ENCODE measurements around the gene SPSB3.

SPSB3 gene

DNA sequence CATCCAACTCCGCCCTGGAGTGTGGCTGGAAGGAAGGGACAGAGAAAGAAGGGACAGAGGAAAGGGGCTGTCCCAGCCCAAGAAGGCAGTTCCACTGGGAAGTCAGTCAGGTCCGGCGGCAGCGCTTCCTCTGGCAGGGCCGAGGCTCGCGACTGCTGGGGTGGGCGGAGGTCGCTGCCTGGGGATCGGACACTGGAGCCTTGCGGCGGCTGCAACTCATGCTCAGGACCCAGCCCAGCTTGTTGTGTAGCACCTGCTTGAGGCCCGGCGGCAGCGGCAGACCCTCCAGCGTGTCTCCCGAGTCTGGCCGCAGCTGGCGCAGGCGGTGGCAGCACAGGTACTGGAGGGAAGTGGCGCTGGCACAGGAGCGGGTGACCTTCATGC lies 5.4 kb downstream of the SPSB3 start:
- H3K36me3 ChIP-seq = peaks cover 68% of the 10 kb centered on the region
- no peak overlapping the region for H3K4me3 ChIP-seq (ENCODE audit: low read depth, low read length)
- no peaks in the 10 kb centered on the region for H3K9me3 ChIP-seq (ENCODE audit: severe bottlenecking)
- H3K27ac ChIP-seq = peak overlapping the region; percentile 78
- H3K27me3 ChIP-seq (ENCODE audit: insufficient read depth, low read depth, severe bottlenecking) = no peaks in the 10 kb centered on the region
- TF ChIP-seq, protein P1, sequence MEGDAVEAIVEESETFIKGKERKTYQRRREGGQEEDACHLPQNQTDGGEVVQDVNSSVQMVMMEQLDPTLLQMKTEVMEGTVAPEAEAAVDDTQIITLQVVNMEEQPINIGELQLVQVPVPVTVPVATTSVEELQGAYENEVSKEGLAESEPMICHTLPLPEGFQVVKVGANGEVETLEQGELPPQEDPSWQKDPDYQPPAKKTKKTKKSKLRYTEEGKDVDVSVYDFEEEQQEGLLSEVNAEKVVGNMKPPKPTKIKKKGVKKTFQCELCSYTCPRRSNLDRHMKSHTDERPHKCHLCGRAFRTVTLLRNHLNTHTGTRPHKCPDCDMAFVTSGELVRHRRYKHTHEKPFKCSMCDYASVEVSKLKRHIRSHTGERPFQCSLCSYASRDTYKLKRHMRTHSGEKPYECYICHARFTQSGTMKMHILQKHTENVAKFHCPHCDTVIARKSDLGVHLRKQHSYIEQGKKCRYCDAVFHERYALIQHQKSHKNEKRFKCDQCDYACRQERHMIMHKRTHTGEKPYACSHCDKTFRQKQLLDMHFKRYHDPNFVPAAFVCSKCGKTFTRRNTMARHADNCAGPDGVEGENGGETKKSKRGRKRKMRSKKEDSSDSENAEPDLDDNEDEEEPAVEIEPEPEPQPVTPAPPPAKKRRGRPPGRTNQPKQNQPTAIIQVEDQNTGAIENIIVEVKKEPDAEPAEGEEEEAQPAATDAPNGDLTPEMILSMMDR (IDR thresholded peaks at IDR 0.05; ENCODE audit: low read depth, low read length) = no peak
- DNase-seq = no peak

DNA sequence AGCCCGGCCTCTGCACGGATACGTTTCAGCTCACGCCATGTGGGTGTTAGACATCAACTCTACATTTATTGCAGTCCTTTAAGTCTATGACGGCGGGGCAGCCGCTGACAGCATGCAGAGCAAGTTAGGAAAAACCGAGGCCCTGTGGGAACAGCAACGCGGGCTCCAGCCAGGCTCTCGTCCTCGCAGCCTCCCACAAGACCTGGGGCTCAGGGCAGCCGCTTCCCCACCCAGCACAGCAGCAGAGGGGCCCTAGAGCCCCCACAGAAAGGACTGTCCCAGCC lies 5.8 kb downstream of the SPSB3 start:
- no peaks in the 10 kb centered on the region for H3K9me3 ChIP-seq (ENCODE audit: severe bottlenecking)
- H3K4me3 ChIP-seq (ENCODE audit: low read depth, low read length) = no peak overlapping the region
- DNase-seq = no peak
- H3K27ac ChIP-seq = peak overlapping the region; percentile 78
- peaks cover 71% of the 10 kb centered on the region for H3K36me3 ChIP-seq
- no peaks in the 10 kb centered on the region for H3K27me3 ChIP-seq (ENCODE audit: insufficient read depth, low read depth, severe bottlenecking)
- TF ChIP-seq, protein P1 (IDR thresholded peaks at IDR 0.05; ENCODE audit: low read depth, low read length) = no peak

DNA sequence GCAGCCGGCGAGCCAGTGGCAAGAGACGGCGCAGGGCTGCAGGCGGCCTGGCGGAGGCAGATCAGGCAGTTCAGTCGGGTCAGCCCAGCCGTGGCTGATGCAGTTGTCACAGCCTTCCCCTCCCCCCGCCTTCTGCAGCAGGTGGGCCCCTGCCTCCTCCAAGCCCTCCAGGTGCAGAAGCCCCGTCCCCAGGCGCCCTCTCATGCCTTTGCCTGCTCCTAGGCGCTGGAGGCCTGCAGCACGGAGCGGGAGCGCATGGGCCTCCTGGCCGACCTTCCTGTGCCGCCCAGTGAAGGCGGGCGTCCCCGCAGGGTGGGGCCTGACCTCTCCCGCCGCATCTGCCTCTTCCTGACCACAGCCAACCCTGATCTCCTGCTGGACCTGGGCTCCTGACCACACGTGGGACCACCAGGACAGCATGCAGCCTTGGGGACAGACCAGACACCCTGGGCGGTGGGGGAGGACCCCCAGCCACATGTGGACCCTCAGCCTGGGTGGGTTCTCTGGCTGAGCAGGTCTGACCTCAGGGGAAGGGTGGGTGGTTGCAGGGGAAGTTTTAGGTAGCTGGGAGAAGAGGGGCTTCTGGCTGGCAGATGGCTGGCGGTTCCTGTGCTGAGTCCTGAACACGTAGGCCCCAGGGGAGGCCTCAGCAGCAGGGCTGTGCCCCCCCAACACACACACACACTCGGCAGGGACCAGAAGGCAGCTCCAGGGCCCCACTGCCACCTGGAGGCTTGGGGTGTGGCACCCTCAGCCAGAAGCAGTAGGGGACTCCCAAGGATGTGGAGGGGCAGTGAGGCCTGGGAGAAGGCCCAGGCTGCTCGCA lies 6.3 kb downstream of the SPSB3 start:
- Histone ChIP-seq H3K9me3 (ENCODE audit: severe bottlenecking) (no peaks in the 10 kb centered on the region), H3K36me3 (peaks cover 70% of the 10 kb centered on the region), H3K4me3 (ENCODE audit: low read depth, low read length) (no peak overlapping the region), H3K27ac (peak overlapping the region; percentile 78), H3K27me3 (ENCODE audit: insufficient read depth, low read depth, severe bottlenecking) (no peaks in the 10 kb centered on the region)
- peak; percentile 59 for DNase-seq
- TF ChIP-seq, protein P1 (IDR thresholded peaks at IDR 0.05; ENCODE audit: low read depth, low read length) = no peak

DNA sequence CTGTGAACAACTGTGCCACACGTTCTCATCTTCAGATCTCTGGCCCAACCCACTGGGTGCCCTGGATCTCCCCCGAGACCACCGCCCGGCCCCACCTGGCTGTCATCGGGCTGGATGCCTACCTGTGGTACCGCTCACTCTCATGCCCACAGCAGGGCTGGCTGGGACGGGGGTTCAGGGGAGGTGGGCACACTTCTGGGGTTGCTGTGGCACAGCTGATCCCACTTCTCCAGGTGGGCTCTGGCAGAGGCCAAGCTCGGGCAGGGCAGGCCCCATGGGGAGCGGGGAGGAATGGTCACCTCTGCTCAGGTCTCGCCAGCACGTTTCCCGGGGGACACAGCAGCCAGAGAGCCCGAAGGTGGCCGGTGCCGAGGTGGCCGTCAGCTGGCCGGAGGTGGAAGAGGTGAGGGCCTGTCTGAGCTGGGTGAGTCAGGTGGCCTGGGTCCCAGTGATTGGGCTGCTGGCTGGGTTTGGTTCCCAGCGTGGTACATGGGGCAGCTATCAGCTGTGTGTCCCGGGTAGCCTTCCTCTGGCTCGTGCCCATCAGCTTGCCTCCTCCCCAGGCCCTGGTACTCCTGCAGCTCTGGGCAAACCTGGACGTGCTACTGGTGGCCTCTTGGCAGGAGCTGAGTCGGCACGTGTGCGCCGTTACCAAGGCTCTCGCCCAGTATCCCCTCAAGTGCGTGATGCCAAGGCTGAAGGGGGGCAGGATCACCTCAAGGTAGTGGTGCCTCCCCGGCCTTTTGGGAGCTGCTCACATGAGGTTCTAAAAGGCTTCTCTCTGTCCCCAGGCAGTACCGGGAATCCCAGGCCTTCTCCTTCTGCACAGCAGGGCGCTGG lies 7.1 kb downstream of the SPSB3 start:
- Histone ChIP-seq H3K36me3 (peaks cover 64% of the 10 kb centered on the region), H3K27ac (peak overlapping the region; percentile 78), H3K27me3 (ENCODE audit: insufficient read depth, low read depth, severe bottlenecking) (no peaks in the 10 kb centered on the region), H3K9me3 (ENCODE audit: severe bottlenecking) (no peaks in the 10 kb centered on the region), H3K4me3 (ENCODE audit: low read depth, low read length) (no peak overlapping the region)
- DNase-seq = no peak
- TF ChIP-seq, protein P1 (IDR thresholded peaks at IDR 0.05; ENCODE audit: low read depth, low read length) = no peak

DNA sequence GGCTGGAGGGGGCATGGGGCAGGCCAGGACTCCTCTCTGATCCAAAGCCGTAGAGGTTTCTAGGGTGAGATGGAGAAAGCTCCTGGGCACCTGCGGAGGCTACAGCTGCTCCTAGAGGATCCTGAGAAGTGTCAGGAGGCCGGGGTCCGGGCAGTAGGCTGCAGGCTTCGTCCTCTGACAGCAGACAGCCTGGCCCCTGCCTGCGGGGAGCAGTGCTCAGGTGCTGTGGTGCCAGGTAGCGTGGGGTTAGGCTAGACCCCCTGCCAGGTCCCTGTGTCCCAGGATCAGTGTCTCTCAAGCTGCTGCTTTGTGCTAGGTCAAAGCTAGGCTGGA lies 8.0 kb downstream of the SPSB3 start:
- no peaks in the 10 kb centered on the region for H3K9me3 ChIP-seq (ENCODE audit: severe bottlenecking)
- no peak overlapping the region for H3K27ac ChIP-seq
- H3K27me3 ChIP-seq (ENCODE audit: insufficient read depth, low read depth, severe bottlenecking) = no peaks in the 10 kb centered on the region
- H3K4me3 ChIP-seq (ENCODE audit: low read depth, low read length) = no peak overlapping the region
- TF ChIP-seq, protein P1 (IDR thresholded peaks at IDR 0.05; ENCODE audit: low read depth, low read length) = no peak
- peaks cover 64% of the 10 kb centered on the region for H3K36me3 ChIP-seq
- DNase-seq = no peak
